Measurements from ENCODE around the gene NNAT. TPM values are rescaled to one million over a fixed set of nuclear protein-coding genes. Genes with fewer than 3 reads are reported as not detected.
A peak's percentile ranks its signal among the peaks of the same experiment; 100 is the strongest.

NNAT gene
- total RNA-seq, 1 donor from 2014 or later: not detected

DNA sequence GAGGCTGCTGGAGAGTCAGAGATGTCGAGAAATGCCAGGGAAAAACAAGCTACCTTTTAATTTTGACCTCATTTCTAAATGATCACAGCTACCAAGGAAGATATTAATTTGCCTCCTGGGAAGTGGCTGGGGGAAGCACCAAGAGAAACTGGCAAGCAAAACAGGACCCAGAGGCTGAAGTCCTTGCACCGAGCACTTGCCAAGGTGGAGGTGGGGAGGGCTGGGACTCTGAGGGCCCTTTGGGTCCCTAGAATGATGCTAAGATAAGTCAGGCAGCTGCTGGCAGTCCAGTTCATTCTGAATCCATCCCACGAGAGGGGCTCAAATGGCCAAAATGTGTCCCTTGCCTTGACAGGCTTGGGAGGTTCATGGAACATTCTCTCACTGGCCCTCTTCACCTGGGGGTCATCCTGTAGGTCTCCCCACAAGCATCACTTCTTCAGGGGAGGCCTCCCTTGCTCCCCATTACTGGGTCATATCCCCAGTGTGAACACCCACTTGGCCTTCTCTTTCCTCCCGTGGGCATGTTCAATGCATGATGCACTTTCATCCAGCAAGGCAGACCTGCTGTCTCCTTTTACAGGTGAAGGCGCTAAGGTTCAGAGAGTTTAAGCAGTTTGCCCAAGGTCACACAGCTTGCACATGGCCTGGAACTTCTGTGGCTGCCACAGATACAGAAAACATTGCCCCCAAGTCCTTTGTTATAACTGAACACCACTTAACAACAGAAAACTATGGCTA is 45.7 kb downstream of the NNAT start:
- Histone ChIP-seq H4K20me1 (ENCODE audit: low read depth) (no peaks in the 10 kb centered on the region), H3K4me3 (no peak overlapping the region), H3K9ac (no peak overlapping the region), H3K27me3 (peaks cover 9% of the 10 kb centered on the region), H2AFZ (replicated peaks) (no peak overlapping the region), H3K27ac (no peak overlapping the region), H3K79me2 (ENCODE audit: low read depth) (no peaks in the 10 kb centered on the region), H3K9me3 (ENCODE audit: low read depth) (no peaks in the 10 kb centered on the region), H3K36me3 (no peaks in the 10 kb centered on the region), H3K4me1 (peaks cover 31% of the 10 kb centered on the region), H3K4me2 (peak overlapping the region; percentile 51), H3F3A (ENCODE audit: low read depth) (peaks cover 10% of the 10 kb centered on the region)
- Mint-ChIP-seq H3K4me1 (peaks cover 33% of the 10 kb centered on the region), H3K9me3 (no peaks in the 10 kb centered on the region), H3K36me3 (no peaks in the 10 kb centered on the region), H3K4me3 (peak overlapping the region; percentile 62), H3K27ac (peak overlapping the region; percentile 50), H3K27me3 (ENCODE audit: insufficient read depth, low read depth) (peaks cover 24% of the 10 kb centered on the region)
- DNase-seq (ENCODE audit: low spot score): no peak
- TF ChIP-seq EZH2 (IDR thresholded peaks at IDR 0.05) (no peak), EZH2phosphoT487 (IDR thresholded peaks at IDR 0.05) (no peak)
- TF ChIP-seq, protein P1, sequence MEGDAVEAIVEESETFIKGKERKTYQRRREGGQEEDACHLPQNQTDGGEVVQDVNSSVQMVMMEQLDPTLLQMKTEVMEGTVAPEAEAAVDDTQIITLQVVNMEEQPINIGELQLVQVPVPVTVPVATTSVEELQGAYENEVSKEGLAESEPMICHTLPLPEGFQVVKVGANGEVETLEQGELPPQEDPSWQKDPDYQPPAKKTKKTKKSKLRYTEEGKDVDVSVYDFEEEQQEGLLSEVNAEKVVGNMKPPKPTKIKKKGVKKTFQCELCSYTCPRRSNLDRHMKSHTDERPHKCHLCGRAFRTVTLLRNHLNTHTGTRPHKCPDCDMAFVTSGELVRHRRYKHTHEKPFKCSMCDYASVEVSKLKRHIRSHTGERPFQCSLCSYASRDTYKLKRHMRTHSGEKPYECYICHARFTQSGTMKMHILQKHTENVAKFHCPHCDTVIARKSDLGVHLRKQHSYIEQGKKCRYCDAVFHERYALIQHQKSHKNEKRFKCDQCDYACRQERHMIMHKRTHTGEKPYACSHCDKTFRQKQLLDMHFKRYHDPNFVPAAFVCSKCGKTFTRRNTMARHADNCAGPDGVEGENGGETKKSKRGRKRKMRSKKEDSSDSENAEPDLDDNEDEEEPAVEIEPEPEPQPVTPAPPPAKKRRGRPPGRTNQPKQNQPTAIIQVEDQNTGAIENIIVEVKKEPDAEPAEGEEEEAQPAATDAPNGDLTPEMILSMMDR (IDR thresholded peaks at IDR 0.05): no peak

DNA sequence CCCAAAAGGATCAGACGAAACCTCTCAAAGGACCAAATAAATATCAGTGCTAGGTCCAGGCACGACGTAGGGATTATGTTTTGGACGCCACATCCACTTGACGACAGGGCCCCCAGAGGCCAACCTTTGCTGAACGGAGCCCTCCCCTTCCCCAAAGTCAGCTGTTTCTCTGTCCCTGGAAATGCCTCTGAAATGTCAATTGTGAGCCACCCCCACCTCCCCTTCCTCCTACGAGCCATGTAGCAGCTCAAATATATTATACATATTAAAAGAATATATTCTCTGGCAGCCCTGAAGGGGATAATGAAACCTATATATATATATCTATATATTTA is 46.2 kb downstream of the NNAT start:
- TF ChIP-seq, protein P1 (IDR thresholded peaks at IDR 0.05): no peak
- no peak for TF ChIP-seq EZH2phosphoT487 (IDR thresholded peaks at IDR 0.05)
- no peak for TF ChIP-seq EZH2 (IDR thresholded peaks at IDR 0.05)
- Mint-ChIP-seq H3K36me3 (no peaks in the 10 kb centered on the region), H3K4me1 (peaks cover 33% of the 10 kb centered on the region), H3K4me3 (peak overlapping the region; percentile 78), H3K27me3 (ENCODE audit: insufficient read depth, low read depth) (peaks cover 25% of the 10 kb centered on the region), H3K27ac (peak overlapping the region; percentile 32), H3K9me3 (no peaks in the 10 kb centered on the region)
- peaks cover 10% of the 10 kb centered on the region for H3F3A ChIP-seq (ENCODE audit: low read depth)
- peaks cover 9% of the 10 kb centered on the region for H3K27me3 ChIP-seq
- no peaks in the 10 kb centered on the region for H3K79me2 ChIP-seq (ENCODE audit: low read depth)
- H3K4me3 ChIP-seq: no peak overlapping the region
- no peaks in the 10 kb centered on the region for H4K20me1 ChIP-seq (ENCODE audit: low read depth)
- DNase-seq (ENCODE audit: low spot score): no peak
- no peak overlapping the region for H3K27ac ChIP-seq
- H3K4me2 ChIP-seq: peak overlapping the region; percentile 51
- H2AFZ ChIP-seq (replicated peaks): no peak overlapping the region
- H3K9me3 ChIP-seq (ENCODE audit: low read depth): no peaks in the 10 kb centered on the region
- peaks cover 31% of the 10 kb centered on the region for H3K4me1 ChIP-seq
- H3K9ac ChIP-seq: no peak overlapping the region
- H3K36me3 ChIP-seq: no peaks in the 10 kb centered on the region

DNA sequence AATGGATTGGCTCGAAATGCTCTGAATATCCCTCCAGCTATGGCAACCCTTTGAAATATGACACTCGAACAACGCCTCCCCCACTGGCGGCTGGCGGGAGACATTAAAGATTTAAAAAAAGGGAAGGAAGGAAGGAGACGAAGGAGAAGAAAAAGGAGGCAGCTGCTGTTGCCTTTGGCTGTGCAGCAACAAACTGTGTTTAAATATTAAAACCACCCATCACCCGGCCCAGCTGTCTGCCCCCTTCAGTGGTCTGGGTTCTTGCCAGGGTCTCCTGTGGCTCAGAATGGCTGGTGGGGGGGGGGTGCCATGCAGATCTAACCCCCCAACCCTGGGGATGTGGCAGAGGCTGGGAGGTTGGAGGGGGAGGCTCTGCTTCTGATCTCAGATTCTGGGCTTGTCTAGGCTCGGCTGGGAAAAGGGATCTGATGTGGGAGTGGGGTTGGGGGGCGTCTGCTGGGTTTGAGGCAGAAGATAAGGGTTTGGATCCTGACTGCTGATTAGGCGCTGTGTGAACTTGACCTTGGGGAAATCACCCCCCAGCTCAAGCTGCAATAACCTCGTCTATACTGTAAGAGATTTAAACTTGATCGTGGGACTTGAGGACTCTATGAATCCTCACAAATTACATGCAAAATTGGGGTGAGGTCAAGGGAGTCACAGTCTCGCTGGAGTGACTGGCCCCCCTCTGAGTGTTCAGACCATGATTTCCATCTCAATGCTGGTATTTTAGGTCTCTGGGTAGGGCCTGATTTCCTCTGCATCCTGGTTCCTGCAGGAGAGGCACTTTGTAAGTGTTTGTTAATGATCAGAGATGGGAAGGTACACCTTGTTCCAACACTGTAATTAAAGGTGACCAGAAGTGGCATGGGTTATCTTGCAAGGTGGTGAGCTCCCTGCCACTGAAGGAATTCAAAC is 46.9 kb downstream of the NNAT start:
- Histone ChIP-seq H3K9me3 (ENCODE audit: low read depth) (no peaks in the 10 kb centered on the region), H3K4me3 (no peak overlapping the region), H4K20me1 (ENCODE audit: low read depth) (no peaks in the 10 kb centered on the region), H3K4me2 (peak overlapping the region; percentile 51), H3K9ac (no peak overlapping the region), H2AFZ (replicated peaks) (no peak overlapping the region), H3K36me3 (no peaks in the 10 kb centered on the region), H3K27ac (no peak overlapping the region), H3K79me2 (ENCODE audit: low read depth) (no peaks in the 10 kb centered on the region), H3K27me3 (peaks cover 9% of the 10 kb centered on the region), H3K4me1 (peaks cover 31% of the 10 kb centered on the region), H3F3A (ENCODE audit: low read depth) (peaks cover 10% of the 10 kb centered on the region)
- H3K27me3 Mint-ChIP-seq (ENCODE audit: insufficient read depth, low read depth): peaks cover 24% of the 10 kb centered on the region
- peak overlapping the region; percentile 42 for H3K27ac Mint-ChIP-seq
- peak; percentile 28 for DNase-seq (ENCODE audit: low spot score)
- TF ChIP-seq, protein P1 (IDR thresholded peaks at IDR 0.05): no peak
- TF ChIP-seq EZH2 (IDR thresholded peaks at IDR 0.05) (no peak), EZH2phosphoT487 (IDR thresholded peaks at IDR 0.05) (no peak)
- H3K4me1 Mint-ChIP-seq: peaks cover 33% of the 10 kb centered on the region
- H3K4me3 Mint-ChIP-seq: peak overlapping the region; percentile 78
- no peaks in the 10 kb centered on the region for H3K36me3 Mint-ChIP-seq
- no peaks in the 10 kb centered on the region for H3K9me3 Mint-ChIP-seq
